Stimulated activated CD8-positive, alpha-beta memory T cell treated with anti-CD3 and anti-CD28 coated beads, Interleukin-15, amount 100 ng/mL, for 48 hours (primary cell): ENCODE data around the gene TWIST1.

Experiments
- DNase-seq, 2 donors: peaks; one replicate each; pipeline ENCODE4 v3.0.0-alpha.2; 2020; ENCODE audit warnings: low read depth in 2 of 2

Gene TWIST1

GRCh38 chr7:19113002-19113350 lies 4.5 kb downstream of the TWIST1 start:
- no peak for DNase-seq

DNA sequence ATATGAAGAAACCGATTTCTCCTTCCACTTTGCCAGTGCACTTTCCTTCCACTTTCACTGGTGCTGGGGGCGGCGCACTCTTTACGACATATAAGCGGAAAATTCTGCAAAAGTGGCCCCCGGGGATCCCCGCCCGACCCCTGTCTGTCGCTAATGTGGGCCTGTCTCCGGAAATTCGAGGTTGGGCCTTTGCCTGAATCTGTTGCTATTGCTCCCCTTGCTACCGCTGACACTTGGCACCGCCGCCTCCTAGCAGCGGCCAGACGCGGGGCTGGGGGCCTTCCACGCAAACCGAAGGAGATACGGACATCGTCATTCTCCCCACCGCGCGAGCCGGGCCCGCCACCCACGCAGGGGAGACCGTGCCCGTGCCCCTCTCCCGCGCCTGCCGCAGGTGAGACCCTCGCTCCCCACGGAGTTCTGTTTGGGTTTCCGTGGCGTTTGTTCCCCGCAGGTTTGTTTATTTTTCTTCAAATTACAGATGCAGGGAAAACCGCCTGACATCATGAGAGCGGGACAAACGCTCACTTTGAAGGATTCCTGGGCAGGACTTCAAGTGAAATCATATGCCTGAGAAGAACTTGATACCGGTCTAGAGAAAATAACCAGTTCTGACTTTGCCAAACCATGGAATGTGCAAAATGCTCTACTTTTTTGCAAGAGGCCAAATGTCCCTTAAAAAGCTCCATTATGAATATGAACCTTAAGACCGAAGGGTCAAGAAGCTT lies 5.0 kb downstream of the TWIST1 start:
- DNase-seq = no peak

- no peak for DNase-seq
These were observed 5.8 kb downstream of the TWIST1 start for GRCh38 chr7:19111474-19112273.

DNA sequence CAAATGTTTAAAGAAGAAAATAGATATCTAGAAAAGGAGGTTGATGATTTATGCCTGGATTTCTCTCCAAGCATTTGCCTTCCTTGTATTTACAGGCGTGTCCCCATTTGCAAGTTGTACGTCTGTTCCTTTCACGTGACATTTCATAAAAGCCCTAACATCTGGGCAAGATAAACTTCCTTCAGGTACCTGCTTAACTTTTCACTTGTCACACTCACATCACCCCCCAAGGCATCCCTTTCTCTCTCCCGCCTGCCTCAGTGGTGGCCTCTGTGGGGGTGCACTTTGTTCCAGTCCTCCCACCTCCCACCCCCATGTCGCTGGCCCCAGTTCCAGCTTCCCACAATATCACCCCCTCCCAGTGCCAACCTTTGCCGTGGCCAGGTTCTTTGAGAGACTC lies 6.7 kb downstream of the TWIST1 start:
- DNase-seq = no peak

DNA sequence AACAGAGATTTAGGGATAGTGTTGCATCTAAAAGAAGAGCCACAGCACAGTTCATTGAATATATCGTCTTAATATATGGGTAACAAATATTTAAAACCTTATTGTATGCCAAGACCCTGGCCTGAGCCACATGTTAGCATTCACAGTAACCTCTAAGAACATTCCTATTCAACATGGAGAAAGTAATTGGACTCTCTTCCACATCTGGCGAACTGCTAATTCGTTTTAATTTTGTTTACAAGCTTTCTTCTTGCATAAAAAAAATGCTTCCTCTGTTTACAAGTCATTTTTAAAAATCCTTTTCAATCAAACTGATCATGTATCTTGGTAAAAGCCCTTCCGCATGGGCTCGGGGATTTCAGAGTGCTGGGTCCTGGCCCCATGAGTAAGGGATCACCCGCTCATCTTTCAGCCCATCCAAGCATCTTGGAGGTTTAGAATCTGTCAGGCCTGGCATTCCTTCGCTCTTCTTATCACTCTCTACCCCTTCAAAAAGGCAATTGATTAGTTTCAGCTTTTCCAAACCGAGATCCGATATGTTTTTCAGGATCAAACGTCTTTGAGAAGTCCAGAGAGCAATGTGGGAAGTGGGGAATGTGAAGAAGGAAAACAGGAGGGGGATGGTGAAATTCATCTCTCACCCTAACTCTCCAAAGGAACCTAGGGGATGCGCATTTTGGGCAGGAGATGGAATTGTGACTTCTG lies 7.3 kb downstream of the TWIST1 start:
- no peak for DNase-seq

GRCh38 chr7:19109000-19109946 lies 8.2 kb downstream of the TWIST1 start:
- DNase-seq = no peak

DNA sequence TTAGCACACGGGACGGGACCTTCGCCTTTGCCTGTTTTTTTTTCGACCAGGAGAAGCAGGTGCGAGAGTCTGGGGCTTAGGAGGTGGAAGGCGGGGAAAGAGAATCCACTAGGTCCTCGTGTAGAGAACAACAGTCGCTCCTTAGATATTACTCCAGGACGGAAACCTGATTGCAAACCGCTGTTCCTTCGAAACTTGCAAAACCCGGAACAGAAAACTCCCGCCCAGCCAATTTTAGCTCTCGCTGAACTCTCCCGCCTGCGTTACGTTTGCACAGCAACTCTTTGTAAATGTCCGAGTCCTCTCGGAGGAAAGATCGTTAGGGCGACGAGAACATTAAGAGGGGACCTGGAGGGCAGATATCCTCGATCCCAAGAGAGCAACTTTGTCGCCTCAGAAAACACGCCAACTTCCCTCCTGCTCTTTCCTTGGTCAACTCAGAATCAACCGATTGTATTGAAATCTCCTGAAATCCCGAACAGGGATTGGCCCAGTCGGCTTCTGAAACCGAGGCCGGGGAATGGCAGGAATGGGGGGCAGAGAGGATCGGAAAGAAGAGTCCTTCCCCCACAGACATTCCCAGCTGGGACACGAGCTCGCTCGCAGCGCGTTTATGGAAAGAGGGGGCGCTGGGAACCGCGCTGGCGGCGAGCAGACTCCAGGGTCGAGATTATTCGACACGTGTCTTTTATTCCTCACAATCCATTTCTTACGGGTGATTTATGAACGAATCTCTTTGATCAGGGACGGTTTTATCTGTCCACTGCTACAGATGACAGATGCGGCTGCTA lies 9.9 kb downstream of the TWIST1 start:
- DNase-seq = no peak

DNA sequence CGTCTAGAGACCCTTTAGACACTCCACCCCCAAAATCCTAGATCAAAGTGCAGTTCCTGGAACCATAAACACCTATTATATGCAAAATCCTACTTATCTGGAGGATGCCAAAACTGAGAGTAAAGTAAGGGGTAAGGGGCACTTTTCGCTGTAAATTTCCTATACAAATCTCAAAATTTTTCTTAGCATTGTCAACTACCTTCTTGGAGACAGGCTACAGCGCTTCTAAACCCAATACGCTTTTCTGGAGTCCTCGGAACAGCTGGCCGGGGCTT lies 10.4 kb downstream of the TWIST1 start:
- DNase-seq = no peak

GRCh38 chr7:19106241-19107080 lies 11.0 kb downstream of the TWIST1 start:
- no peak for DNase-seq

DNA sequence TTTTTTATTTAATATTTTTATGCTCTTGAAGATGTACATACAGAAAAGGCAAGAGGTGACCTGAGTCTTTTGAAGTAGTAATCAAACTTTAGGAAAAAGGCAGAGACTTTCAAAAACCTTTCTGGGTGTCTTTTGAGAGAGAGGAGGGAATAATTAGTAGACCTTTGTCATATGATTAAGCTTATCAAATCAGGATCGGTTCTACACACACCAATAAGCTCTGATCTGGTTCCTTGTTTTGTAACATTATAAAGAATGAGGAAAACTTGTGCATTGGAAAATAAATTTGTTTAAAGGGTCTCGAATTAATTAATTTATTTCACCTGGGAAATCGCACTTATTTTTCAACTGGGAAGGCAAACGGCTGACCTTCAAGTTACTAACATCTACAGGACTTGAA lies 11.9 kb downstream of the TWIST1 start:
- no peak for DNase-seq

- DNase-seq = no peak
These were observed 12.6 kb downstream of the TWIST1 start for GRCh38 chr7:19104811-19105210.

DNA sequence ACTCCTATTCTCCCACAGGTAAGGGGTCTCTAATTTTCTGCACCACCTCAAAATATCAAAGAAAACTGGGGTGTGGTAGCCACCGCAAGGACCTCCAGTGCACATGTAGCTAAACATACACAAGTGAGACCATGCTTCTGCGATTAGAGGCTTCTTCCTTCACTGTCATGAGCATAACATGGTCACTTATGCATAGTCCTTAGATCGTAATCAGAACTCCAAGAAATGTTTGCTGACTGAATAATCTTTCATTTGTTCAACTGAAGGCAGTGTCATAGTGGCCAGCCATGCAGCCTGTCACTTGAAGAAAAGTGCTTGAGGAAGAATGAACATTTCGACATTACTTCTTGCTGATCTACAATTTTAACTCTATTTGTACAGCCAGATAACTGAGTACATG lies 14.6 kb downstream of the TWIST1 start:
- no peak for DNase-seq

DNA sequence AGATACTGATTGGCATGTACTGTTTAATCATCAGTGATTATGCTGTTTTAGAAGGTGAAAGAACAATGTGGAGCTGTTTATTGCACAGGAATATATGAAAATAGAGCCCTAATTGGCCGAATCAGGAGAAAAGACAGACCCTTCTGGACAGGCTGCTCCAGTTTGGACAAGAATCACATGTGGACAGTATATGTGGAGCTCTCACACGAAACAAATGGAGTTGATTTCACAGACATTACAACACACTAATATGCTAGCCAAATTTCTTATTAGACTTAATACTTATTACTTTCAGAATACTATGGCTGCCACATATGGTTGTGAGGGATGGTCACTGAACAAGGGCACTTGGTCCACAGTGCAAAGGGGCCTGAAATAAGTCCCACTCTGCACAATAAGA lies 15.5 kb downstream of the TWIST1 start:
- DNase-seq = no peak

DNA sequence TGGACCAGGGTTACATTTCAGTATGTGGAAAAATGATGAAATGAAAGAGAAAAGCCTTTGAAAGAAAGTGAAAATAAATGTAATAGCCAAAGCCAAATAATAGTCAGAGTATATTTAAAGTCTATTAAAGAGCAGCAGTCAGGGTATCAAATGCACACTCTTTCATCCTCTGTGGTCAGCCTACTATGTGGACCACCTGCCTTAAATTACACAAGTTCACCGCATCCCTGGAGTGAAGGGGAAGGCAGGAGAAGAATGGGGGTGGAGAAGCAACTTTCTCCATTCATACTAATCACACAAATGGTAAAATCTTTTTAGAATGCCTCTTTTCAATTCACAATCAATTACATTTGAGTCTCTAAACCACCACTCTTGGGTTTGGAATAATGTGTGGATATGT lies 16.0 kb downstream of the TWIST1 start:
- DNase-seq = no peak

- DNase-seq = no peak
These were observed 17.5 kb downstream of the TWIST1 start for GRCh38 chr7:19099924-19100323.

- no peak for DNase-seq
These were observed 18.2 kb downstream of the TWIST1 start for GRCh38 chr7:19099194-19099593.

DNA sequence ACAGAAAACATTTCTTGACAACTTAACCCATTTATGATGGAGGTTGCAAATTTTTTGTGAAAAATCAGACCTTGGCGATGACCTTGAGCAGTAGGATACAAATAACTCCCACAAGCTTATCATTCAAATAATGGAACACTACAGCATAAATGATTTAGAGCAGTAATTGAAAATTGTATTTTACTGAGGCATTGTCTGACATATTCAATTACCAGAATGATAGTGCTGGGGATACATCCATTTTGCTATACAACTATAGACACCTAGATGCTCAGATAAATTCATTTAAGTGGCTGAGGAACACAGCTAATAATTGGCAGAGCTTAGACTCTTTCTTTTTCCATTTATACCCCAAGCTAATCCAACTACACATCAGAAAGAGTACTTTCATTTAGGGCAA lies 18.9 kb downstream of the TWIST1 start:
- DNase-seq = no peak

GRCh38 chr7:19097165-19098055 lies 20.0 kb downstream of the TWIST1 start:
- DNase-seq = no peak

GRCh38 chr7:19095353-19095860 lies 22.0 kb downstream of the TWIST1 start:
- DNase-seq = no peak
